Measurements from ENCODE around the gene RAD52.

Gene RAD52

GRCh38 chr12:904010-904414 is 45.5 kb downstream of the RAD52 start:
- no peak for TF ChIP-seq CTCF (IDR thresholded peaks at IDR 0.05; ENCODE audit: insufficient read depth, low read length, poor library complexity, severe bottlenecking)
- TF ChIP-seq EZH2phosphoT487 (conservative IDR thresholded peaks at IDR 0.05; ENCODE audit: low read length), result no peak
- Histone ChIP-seq H3K9ac (ENCODE audit: low read length) (no peak overlapping the region), H4K20me1 (ENCODE audit: low read depth, low read length) (no peaks in the 10 kb centered on the region), H2AFZ (ENCODE audit: low read depth, low read length, severe bottlenecking) (no peak overlapping the region), H3K9me3 (ENCODE audit: insufficient read depth, low read length) (no peaks in the 10 kb centered on the region), H3K79me2 (ENCODE audit: insufficient read depth, low read length) (no peaks in the 10 kb centered on the region), H3K27me3 (ENCODE audit: low read length) (no peaks in the 10 kb centered on the region), H3K4me3 (ENCODE audit: insufficient read depth, low read length, poor library complexity, severe bottlenecking) (no peak overlapping the region), H3K4me2 (ENCODE audit: low read depth, low read length, poor library complexity, severe bottlenecking) (no peak overlapping the region), H3K27ac (ENCODE audit: low read depth, low read length) (no peak overlapping the region), H3K9me2 (replicated peaks; ENCODE audit: insufficient read depth, low read length) (no peaks in the 10 kb centered on the region), H3K36me3 (ENCODE audit: low read length) (peaks cover 10% of the 10 kb centered on the region; the same call in 1 of the 2 replicates), H3F3A (ENCODE audit: insufficient read depth) (0 out of 2 replicates have a peak, but pooled peaks cover 2% of the 10 kb centered on the region)

- no peaks in the 10 kb centered on the region for H4K20me1 ChIP-seq (ENCODE audit: low read depth, low read length)
- H2AFZ ChIP-seq (ENCODE audit: low read depth, low read length, severe bottlenecking), result no peak overlapping the region
- no peaks in the 10 kb centered on the region for H3K9me3 ChIP-seq (ENCODE audit: insufficient read depth, low read length)
- no peaks in the 10 kb centered on the region for H3K27me3 ChIP-seq (ENCODE audit: low read length)
- H3K9me2 ChIP-seq (replicated peaks; ENCODE audit: insufficient read depth, low read length), result no peaks in the 10 kb centered on the region
- no peak overlapping the region for H3K4me2 ChIP-seq (ENCODE audit: low read depth, low read length, poor library complexity, severe bottlenecking)
- H3K27ac ChIP-seq (ENCODE audit: low read depth, low read length), result no peak overlapping the region
- no peak overlapping the region for H3K4me3 ChIP-seq (ENCODE audit: insufficient read depth, low read length, poor library complexity, severe bottlenecking)
- no peak overlapping the region for H3K9ac ChIP-seq (ENCODE audit: low read length)
- no peaks in the 10 kb centered on the region for H3K79me2 ChIP-seq (ENCODE audit: insufficient read depth, low read length)
- peaks cover 10% of the 10 kb centered on the region; the same call in 1 of the 2 replicates for H3K36me3 ChIP-seq (ENCODE audit: low read length)
- H3F3A ChIP-seq (ENCODE audit: insufficient read depth), result no peaks in the 10 kb centered on the region
- no peak for TF ChIP-seq CTCF (IDR thresholded peaks at IDR 0.05; ENCODE audit: insufficient read depth, low read length, poor library complexity, severe bottlenecking)
- TF ChIP-seq EZH2phosphoT487 (conservative IDR thresholded peaks at IDR 0.05; ENCODE audit: low read length), result no peak
Observed at GRCh38 chr12:903055-903454, 46.4 kb downstream of the RAD52 start.

- Histone ChIP-seq H3K79me2 (ENCODE audit: insufficient read depth, low read length) (no peaks in the 10 kb centered on the region), H3K4me2 (ENCODE audit: low read depth, low read length, poor library complexity, severe bottlenecking) (no peak overlapping the region), H3K36me3 (ENCODE audit: low read length) (peaks cover 13% of the 10 kb centered on the region; the same call in 1 of the 2 replicates), H3K9ac (ENCODE audit: low read length) (no peak overlapping the region), H3F3A (ENCODE audit: insufficient read depth) (no peaks in the 10 kb centered on the region), H3K27ac (ENCODE audit: low read depth, low read length) (no peak overlapping the region), H3K27me3 (ENCODE audit: low read length) (no peaks in the 10 kb centered on the region), H4K20me1 (ENCODE audit: low read depth, low read length) (no peaks in the 10 kb centered on the region), H3K4me3 (ENCODE audit: insufficient read depth, low read length, poor library complexity, severe bottlenecking) (no peak overlapping the region), H3K9me3 (ENCODE audit: insufficient read depth, low read length) (no peaks in the 10 kb centered on the region), H3K9me2 (replicated peaks; ENCODE audit: insufficient read depth, low read length) (no peaks in the 10 kb centered on the region), H2AFZ (ENCODE audit: low read depth, low read length, severe bottlenecking) (no peak overlapping the region)
- no peak for TF ChIP-seq EZH2phosphoT487 (conservative IDR thresholded peaks at IDR 0.05; ENCODE audit: low read length)
- no peak for TF ChIP-seq CTCF (IDR thresholded peaks at IDR 0.05; ENCODE audit: insufficient read depth, low read length, poor library complexity, severe bottlenecking)
Observed at GRCh38 chr12:902581-902980, 46.9 kb downstream of the RAD52 start.

All from SU-DHL-6 (cell line).